Pancreas (tissue), 10 donors: ENCODE data around the gene TCN2. TPM values are rescaled to one million over a fixed set of nuclear protein-coding genes. Genes with fewer than 3 reads are reported as not detected.
"Not testable (repeated sequence)": the region's sequence is repeated elsewhere in the genome, so short reads cannot be mapped to it uniquely, and the experiment has no call there.

Source experiments
- ATAC-seq, 4 donors: fragments of 200-7000 bp; cut with Tn5 transposase; one replicate each; pipeline versions ENCODE4 v1.8.0 to v1.9.1; 2020; ENCODE audit warnings: mild to moderate bottlenecking in 4 of 4, moderate library complexity in 4 of 4
- DNase-seq, 6 donors: peaks; one replicate each; pipeline ENCODE4 v3.0.0-alpha.2; 2020
- FAIRE-seq: peaks from 2 replicates; lab custom pipeline; 2012; peaks lifted over from hg19 to GRCh38; lab: Jason Lieb, UNC
- H3K27ac ChIP-seq, 4 donors: fragments of 200-600 bp; sonication (generic); 1 replicate in 3 of 4; 2 replicates in 1 of 4; pipeline versions ENCODE4 v1.5.0 to v1.8.0; 2020
- H3K27me3 ChIP-seq, 4 donors: fragments of 200-600 bp; one replicate each; pipeline ENCODE4 v1.8.0; 2021
- H3K36me3 ChIP-seq, 3 donors: fragments of 200-600 bp; sonication (generic) in 1 of 3; one replicate each; pipeline versions ENCODE4 v1.5.0 to v1.8.0; 2020 to 2021
- H3K4me1 ChIP-seq, 3 donors: fragments of 200-600 bp; one replicate each; pipeline ENCODE4 v1.8.0; 2021
- H3K4me3 ChIP-seq, 4 donors: fragments of 200-600 bp; sonication (generic) in 2 of 4; one replicate each; pipeline versions ENCODE4 v1.5.0 to v1.8.0; 2020 to 2021
- H3K9me3 ChIP-seq, 4 donors: fragments of 200-600 bp; one replicate each; pipeline ENCODE4 v1.8.0; 2021
- CTCF ChIP-seq, 4 donors: fragments of 200-600 bp; sonication (generic) in 3 of 4; IDR thresholded peaks; one replicate each; pipeline versions ENCODE4 v1.5.0 to v1.8.0; 2021; ENCODE audit warnings: antibody characterized with exemption in 4 of 4
- WGBS, 2 donors: extraction: QIAGEN DNeasy Blood & Tissue Kit; methylation state at CpG; one replicate each; pipeline ENCODE4 v1.1.7; 2013; 5-methylcytosine and 5-hydroxymethylcytosine counted together
- intact Hi-C, 3 donors: fragments of 100-400 bp; cut with DNase I; formaldehyde crosslinking; loops; one replicate each; pipeline versions ENCODE4 v1.11.1 to v1.14.2; 2022
- polyA plus RNA-seq, 2 donors: library from polyadenylated mRNA; stranded (reverse); fragments of 200-250 nt; gene quantifications; one replicate each; pipeline ENCODE4 v1.2.3, GENCODE V29; 2013
- total RNA-seq, 6 donors: library from RNA; stranded (reverse); fragmentation: NEBNext Ultra II Directional in 4 of 6; extraction: Animal tissue kit (Norgen Biotek cat#: 25700) in 4 of 6; gene quantifications; one replicate each; pipeline versions ENCODE4 v1.2.1 to v1.2.4, GENCODE V29; 2021 to 2023
- donor health status: healthy with polysubstance abuse.
- donor health status: DM: no; HTN: no; CAD: no; lungs with moderate emphysema.
- donor health status: DM: no; HTN: no; CAD: no.
- donor health status: control.
- donor health status: control.
- donor health status: Bipolar disorder and iron deficiency.
- donor health status: DM: yes; HTN: yes; CAD: no.
- donor health status: DM: no; HTN: no; CAD: no.
- donor health status: DM: no; HTN: no; CAD: no.
- donor health status: DM: yes; HTN: yes; CAD: no.

TCN2 gene
- total RNA-seq, result 10 to 100 TPM in 1 of 6 donors, 1 to 10 TPM in 5; 3.6 to 10.0 (median 5.9) TPM
- polyA plus RNA-seq, result 1 to 10 TPM; 5.4 to 6.8 TPM

DNA sequence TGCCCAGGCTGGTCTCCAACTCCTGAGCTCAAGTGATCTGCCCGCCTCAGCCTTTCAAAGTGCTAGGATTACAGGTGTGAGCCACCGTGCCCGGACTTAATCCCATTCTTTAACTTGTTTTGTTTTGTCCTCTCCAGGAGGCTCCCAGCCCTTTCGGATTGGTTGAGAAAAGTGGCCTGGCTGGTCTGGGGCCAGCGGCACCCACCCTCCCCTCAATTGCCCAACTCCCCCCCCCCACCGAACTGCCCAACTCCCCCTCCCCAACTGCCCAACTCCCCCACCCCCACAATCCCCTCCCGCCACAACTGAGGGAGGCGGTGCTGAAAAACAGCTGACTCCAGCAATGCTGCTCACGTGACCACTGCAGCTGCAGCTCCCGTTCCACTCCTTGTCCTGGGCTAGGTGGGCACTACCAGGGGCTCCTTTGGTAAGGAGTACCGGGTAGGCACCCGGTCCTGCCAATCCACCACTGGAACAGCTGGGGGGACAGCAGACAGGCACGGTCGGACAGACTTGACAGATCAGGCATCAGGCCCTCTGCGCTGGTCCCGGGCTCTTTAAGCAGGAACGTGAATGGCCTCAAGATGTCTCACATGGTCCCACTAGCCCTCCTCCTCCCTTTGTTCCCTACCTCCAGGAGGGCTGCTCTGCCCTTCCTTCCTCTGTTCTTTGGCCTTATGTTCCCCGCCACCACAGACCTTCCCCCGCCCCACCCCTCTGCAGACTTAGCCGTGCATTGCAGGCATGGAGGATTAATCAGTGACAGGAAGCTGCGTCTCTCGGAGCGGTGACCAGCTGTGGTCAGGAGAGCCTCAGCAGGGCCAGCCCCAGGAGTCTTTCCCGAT lies at the start of gene TCN2:
TCN2 (plus strand) TSS at position 720 of the 845 bp plus-strand sequence. CDS start 158 bp downstream, outside the sequence.
- Histone ChIP-seq H3K27ac (peak within 1 kb of the TSS; percentile 35 to 78 (median 54)), H3K4me1 (peaks cover 0 to 17% (median 10%) of the 10 kb centered on the region in 3 donors), H3K27me3 (no peaks in the 10 kb centered on the region), H3K4me3 (peak within 1 kb of the TSS; percentile 19 to 63 (median 42)), H3K36me3 (no peaks in the 10 kb centered on the region), H3K9me3 (no peaks in the 10 kb centered on the region)
- no peak for FAIRE-seq
- peak; percentile 82 to 87 (median 86) for ATAC-seq
- intact Hi-C loops, result loop anchor here in 1 of 3 donors (10.0 kb wide), 1 partner anchor 162 kb away; no protein-coding TSS in a partner anchor
- TF ChIP-seq CTCF (IDR thresholded peaks at IDR 0.05), result no peak
- DNase-seq, result peak; percentile 63 to 84 (median 72)
- WGBS, 2 donors, result 1% methylated on average over 24 of the region's 24 CpGs

- H3K27me3 ChIP-seq, result no peaks in the 10 kb centered on the region
- peaks cover 0 to 10% (median 0%) of the 10 kb centered on the region in 3 donors for H3K36me3 ChIP-seq
- H3K4me1 ChIP-seq, result no peaks in the 10 kb centered on the region
- no peaks in the 10 kb centered on the region for H3K9me3 ChIP-seq
- intact Hi-C loops, result no loop called here
- DNase-seq (no peak), ATAC-seq (no peak), FAIRE-seq (no peak)
- no peak for TF ChIP-seq CTCF (IDR thresholded peaks at IDR 0.05)
- no peak overlapping the region for H3K27ac ChIP-seq
- H3K4me3 ChIP-seq, result no peak overlapping the region
- 77 to 82% methylated on average over 8 of the region's 8 CpGs for WGBS, 2 donors
Observed at GRCh38 chr22:30557243-30557642, 49.7 kb upstream of the TCN2 start.

DNA sequence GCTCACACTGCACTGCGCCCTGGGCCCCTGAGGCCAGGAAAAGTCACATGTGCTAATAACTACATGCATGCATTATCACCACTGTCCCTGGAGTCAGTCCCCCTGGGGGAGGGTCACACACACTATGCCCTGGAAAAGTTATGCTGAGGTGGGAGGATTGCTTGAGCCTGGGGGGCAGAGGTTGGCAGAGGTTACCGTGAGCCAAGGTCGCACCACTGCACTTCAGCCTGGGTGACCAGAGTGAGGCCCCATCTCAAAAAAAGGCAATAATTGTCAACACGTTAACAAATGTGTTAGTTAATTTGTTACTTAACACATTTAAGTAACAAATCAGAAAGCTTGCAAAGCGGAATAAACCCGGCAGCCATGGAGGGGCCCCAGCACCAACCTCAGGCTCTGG lies 47.1 kb upstream of the TCN2 start:
- no peak overlapping the region for H3K4me3 ChIP-seq
- H3K9me3 ChIP-seq, result no peaks in the 10 kb centered on the region
- H3K36me3 ChIP-seq, result peaks cover 0 to 8% (median 0%) of the 10 kb centered on the region in 3 donors
- FAIRE-seq (no peak), DNase-seq (no peak), ATAC-seq (peak in 1 of 4 donors; percentile 11)
- intact Hi-C loops, result no loop called here
- WGBS, 2 donors, result 51 to 62% methylated on average over 6 of the region's 6 CpGs
- TF ChIP-seq CTCF (IDR thresholded peaks at IDR 0.05), result no peak
- no peak overlapping the region for H3K27ac ChIP-seq
- no peaks in the 10 kb centered on the region for H3K4me1 ChIP-seq
- no peaks in the 10 kb centered on the region for H3K27me3 ChIP-seq

GRCh38 chr22:30560643-30561202 lies 46.3 kb upstream of the TCN2 start:
- intact Hi-C loops, FAIRE-seq, DNase-seq, H3K27ac ChIP-seq, H3K4me3 ChIP-seq, H3K4me1 ChIP-seq, H3K9me3 ChIP-seq, H3K27me3 ChIP-seq, H3K36me3 ChIP-seq: not testable (repeated sequence)
- ATAC-seq, result peak in 1 of 4 donors; percentile 25
- 86 to 89% methylated on average over 11 of the region's 11 CpGs for WGBS, 2 donors

DNA sequence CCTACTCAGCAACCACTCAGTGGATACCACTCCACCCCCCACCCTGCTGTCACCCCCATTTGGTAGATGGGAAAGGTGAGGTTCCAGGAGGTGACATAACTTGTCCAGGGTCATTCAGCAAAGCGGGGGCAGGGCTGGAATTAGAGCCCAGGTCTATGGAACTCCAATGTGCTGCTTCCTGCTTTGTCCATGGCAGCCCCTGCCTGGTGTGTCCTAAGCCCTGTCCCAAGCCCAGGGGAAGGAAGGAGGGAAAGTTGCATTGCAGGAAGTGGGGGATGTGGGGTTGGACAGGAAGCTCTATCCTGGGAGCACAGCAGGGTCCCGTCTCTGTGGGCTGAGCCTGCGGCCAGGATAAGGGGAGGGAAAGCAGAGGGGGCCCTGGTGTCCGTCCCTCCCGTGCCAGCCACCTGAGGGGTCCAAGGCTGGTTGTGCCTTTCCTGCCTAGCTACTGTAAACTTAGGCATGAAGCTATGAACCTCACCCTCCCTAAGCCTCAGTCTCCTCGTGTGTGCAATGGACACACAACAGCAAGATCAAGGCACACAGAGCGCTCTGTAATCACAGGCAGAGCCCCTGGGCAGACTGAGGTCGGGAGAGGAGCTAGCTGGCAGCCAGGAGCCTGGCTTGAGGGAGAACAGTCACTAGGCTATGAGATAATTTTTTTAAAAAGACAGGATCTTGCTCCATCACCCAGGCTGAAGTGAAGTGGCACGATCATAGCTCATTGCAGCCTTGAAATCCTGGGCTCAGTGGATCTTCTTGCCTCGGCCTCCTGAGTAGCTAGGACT lies 45.4 kb upstream of the TCN2 start:
- Histone ChIP-seq H3K4me3 (no peak overlapping the region), H3K4me1 (no peaks in the 10 kb centered on the region), H3K36me3 (no peaks in the 10 kb centered on the region), H3K27ac (no peak overlapping the region), H3K9me3 (no peaks in the 10 kb centered on the region), H3K27me3 (no peaks in the 10 kb centered on the region)
- no peak for TF ChIP-seq CTCF (IDR thresholded peaks at IDR 0.05)
- intact Hi-C loops, result no loop called here
- ATAC-seq (no peak), DNase-seq (no peak), FAIRE-seq (no peak)
- 82 to 83% methylated on average over 10 of the region's 10 CpGs for WGBS, 2 donors
